D721Med (cell line): ENCODE measurements around the gene DKK3.

ENCODE experiments used
- DNase-seq: peaks from one replicate; pipeline ENCODE4 v3.0.0; 2011; ENCODE audit warnings: low spot score; ENCODE audit not compliant: insufficient read length
- FAIRE-seq: peaks from 2 replicates; lab custom pipeline; 2011; peaks lifted over from hg19 to GRCh38; lab: Jason Lieb, UNC
- CTCF ChIP-seq: IDR thresholded peaks from 2 replicates; pipeline ENCODE4 v1.5.1; 2012; ENCODE audit warnings: mild to moderate bottlenecking, control low read depth; ENCODE audit not compliant: insufficient read depth; ENCODE audit errors: missing control alignments

The DKK3 gene

GRCh38 chr11:11992257-11993212, 15.9 kb downstream of the DKK3 start:
- no peak for DNase-seq
- no peak for FAIRE-seq
- no peak for TF ChIP-seq CTCF

GRCh38 chr11:11989774-11990744, 18.4 kb downstream of the DKK3 start:
- DNase-seq (no peak), FAIRE-seq (no peak)
- TF ChIP-seq CTCF: no peak

GRCh38 chr11:11988681-11989261, 19.7 kb downstream of the DKK3 start:
- FAIRE-seq (no peak), DNase-seq (no peak)
- no peak for TF ChIP-seq CTCF

- TF ChIP-seq CTCF: no peak
- FAIRE-seq: no peak
- no peak for DNase-seq
Observed at GRCh38 chr11:11988099-11988651, 20.3 kb downstream of the DKK3 start.

- FAIRE-seq (no peak), DNase-seq (no peak)
- no peak for TF ChIP-seq CTCF
Observed at GRCh38 chr11:11987503-11988022, 20.9 kb downstream of the DKK3 start.

- FAIRE-seq (no peak), DNase-seq (no peak)
- TF ChIP-seq CTCF: no peak
Observed at GRCh38 chr11:11985954-11986949, 22.2 kb downstream of the DKK3 start.
